Muscle of leg (tissue), 11 donors: Measurements from ENCODE around the gene SLC34A3. TPM values are rescaled to one million over a fixed set of nuclear protein-coding genes. Genes with fewer than 3 reads are reported as not detected.

Experiments
- DNase-seq: peaks from one replicate; pipeline ENCODE4 v3.0.0; 2013
- H3K27ac ChIP-seq: one replicate; pipeline ENCODE4 v1.5.1; 2013; ENCODE audit warnings: mild to moderate bottlenecking, low read length, control low read depth
- H3K27me3 ChIP-seq: one replicate; pipeline ENCODE4 v1.6.1; 2013; ENCODE audit warnings: low read length; ENCODE audit not compliant: control insufficient read depth, insufficient read depth
- H3K36me3 ChIP-seq: one replicate; pipeline ENCODE4 v1.6.1; 2013; ENCODE audit warnings: low read length; ENCODE audit not compliant: control insufficient read depth, insufficient read depth
- H3K4me1 ChIP-seq: one replicate; pipeline ENCODE4 v1.6.1; 2013; ENCODE audit warnings: low read length; ENCODE audit not compliant: control insufficient read depth, insufficient read depth
- H3K4me3 ChIP-seq: one replicate; pipeline ENCODE4 v1.5.1; 2013; ENCODE audit warnings: low read length, control low read depth
- H3K9me3 ChIP-seq: replicated peaks from 2 replicates; pipeline ENCODE4 v1.6.1; 2013; ENCODE audit warnings: low read depth, low read length; ENCODE audit not compliant: control insufficient read depth
- WGBS: methylation state at CpG from one replicate; pipeline ENCODE4 v1.1.5; 2013; ENCODE audit warnings: missing lambda C conversion rate; ENCODE audit not compliant: insufficient coverage; 5-methylcytosine and 5-hydroxymethylcytosine counted together
- polyA plus RNA-seq, 8 donors: library from polyadenylated mRNA; unstranded; fragments of 120-200 nt; gene quantifications; one replicate each; pipeline versions ENCODE4 v1.2.1 to v1.2.3, GENCODE V29; 2013; ENCODE audit warnings: inconsistent platforms in 1 of 8, low replicate concordance in 1 of 8; ENCODE audit not compliant: insufficient read length in 8 of 8, insufficient read depth in 1 of 8
- total RNA-seq: library from RNA; stranded (reverse); fragments of 120-200 nt; gene quantifications from one replicate; pipeline ENCODE4 v1.2.4, GENCODE V29; 2013

The SLC34A3 gene
- total and polyA plus RNA-seq, 9 donors = 0.04 to 3.6 (median 1.3) TPM

GRCh38 chr9:137270929-137271695 lies 40.4 kb downstream of the SLC34A3 start:
- Histone ChIP-seq H3K36me3 (peaks cover 62% of the 10 kb centered on the region), H3K27ac (no peak overlapping the region), H3K27me3 (no peaks in the 10 kb centered on the region), H3K4me1 (peaks cover 29% of the 10 kb centered on the region), H3K4me3 (no peak overlapping the region), H3K9me3 (no peaks in the 10 kb centered on the region)
- DNase-seq = no peak
- WGBS = 81% methylated on average over 26 of the region's 32 CpGs

GRCh38 chr9:137271696-137272076 lies 41.0 kb downstream of the SLC34A3 start:
- Histone ChIP-seq H3K4me3 (no peak overlapping the region), H3K4me1 (peaks cover 34% of the 10 kb centered on the region), H3K27ac (no peak overlapping the region), H3K9me3 (no peaks in the 10 kb centered on the region), H3K27me3 (peaks cover 4% of the 10 kb centered on the region), H3K36me3 (peaks cover 56% of the 10 kb centered on the region)
- WGBS = 57% methylated on average over 1 of the region's 3 CpGs
- DNase-seq = peak; percentile 4

- DNase-seq = peak; percentile 3
- H3K9me3 ChIP-seq = no peaks in the 10 kb centered on the region
- WGBS = 91% methylated on average over 39 of the region's 39 CpGs
- peaks cover 12% of the 10 kb centered on the region for H3K27me3 ChIP-seq
- no peak overlapping the region for H3K4me3 ChIP-seq
- H3K36me3 ChIP-seq = peaks cover 50% of the 10 kb centered on the region
- H3K27ac ChIP-seq = no peak overlapping the region
- peaks cover 42% of the 10 kb centered on the region for H3K4me1 ChIP-seq
Measured at GRCh38 chr9:137272241-137273094, 41.8 kb downstream of the SLC34A3 start.

GRCh38 chr9:137273095-137273490 lies 42.4 kb downstream of the SLC34A3 start:
- DNase-seq = no peak
- no peak overlapping the region for H3K4me3 ChIP-seq
- no peak overlapping the region for H3K27ac ChIP-seq
- peaks cover 44% of the 10 kb centered on the region for H3K36me3 ChIP-seq
- H3K27me3 ChIP-seq = peaks cover 18% of the 10 kb centered on the region
- H3K4me1 ChIP-seq = peaks cover 48% of the 10 kb centered on the region
- no peaks in the 10 kb centered on the region for H3K9me3 ChIP-seq
- WGBS = 73% methylated on average over 13 of the region's 13 CpGs

GRCh38 chr9:137273611-137274320 lies 43.1 kb downstream of the SLC34A3 start:
- WGBS = 85% methylated on average over 14 of the region's 15 CpGs
- Histone ChIP-seq H3K4me3 (no peak overlapping the region), H3K36me3 (peaks cover 39% of the 10 kb centered on the region), H3K27me3 (peaks cover 20% of the 10 kb centered on the region), H3K9me3 (no peaks in the 10 kb centered on the region), H3K4me1 (peaks cover 46% of the 10 kb centered on the region), H3K27ac (no peak overlapping the region)
- peak; percentile 12 for DNase-seq

GRCh38 chr9:137275203-137275587 lies 44.5 kb downstream of the SLC34A3 start:
- peaks cover 26% of the 10 kb centered on the region for H3K36me3 ChIP-seq
- peak; percentile 10 for DNase-seq
- no peak overlapping the region for H3K27ac ChIP-seq
- H3K9me3 ChIP-seq = no peaks in the 10 kb centered on the region
- no peak overlapping the region for H3K4me3 ChIP-seq
- peaks cover 33% of the 10 kb centered on the region for H3K27me3 ChIP-seq
- peaks cover 45% of the 10 kb centered on the region for H3K4me1 ChIP-seq
- WGBS = 81% methylated on average over 10 of the region's 10 CpGs

GRCh38 chr9:137275588-137276472 lies 45.1 kb downstream of the SLC34A3 start:
- Histone ChIP-seq H3K27me3 (peaks cover 40% of the 10 kb centered on the region), H3K4me1 (peaks cover 51% of the 10 kb centered on the region), H3K36me3 (peaks cover 24% of the 10 kb centered on the region), H3K4me3 (no peak overlapping the region), H3K27ac (peak overlapping the region; percentile 94), H3K9me3 (no peaks in the 10 kb centered on the region)
- peak; percentile 16 for DNase-seq
- WGBS = 72% methylated on average over 23 of the region's 24 CpGs

GRCh38 chr9:137276473-137277328 lies 46.0 kb downstream of the SLC34A3 start:
- Histone ChIP-seq H3K27ac (peak overlapping the region; percentile 94), H3K4me1 (peaks cover 52% of the 10 kb centered on the region), H3K9me3 (no peaks in the 10 kb centered on the region), H3K27me3 (peaks cover 45% of the 10 kb centered on the region), H3K36me3 (peaks cover 19% of the 10 kb centered on the region), H3K4me3 (peak overlapping the region; percentile 33)
- DNase-seq = peak; percentile 95
- 26% methylated on average over 15 of the region's 30 CpGs for WGBS
